ENCODE data around the gene ELAVL2. TPM values are rescaled to one million over a fixed set of nuclear protein-coding genes. Genes with fewer than 3 reads are reported as not detected.

The ELAVL2 gene
- total RNA-seq, 1 experiment from 2014 or later, result 35.9 TPM

GRCh38 chr9:23850242-23850689, 24.2 kb upstream of the ELAVL2 start:
- ChIA-PET POLR2A (no interaction called here), CTCF (interaction anchor here (0.6 to 0.7 kb wide), 2 partner anchors 94 to 333 kb away, joined by 3 read pairs; no protein-coding TSS in a partner anchor)
- Mint-ChIP-seq H3K4me1 (peaks cover 16% of the 10 kb centered on the region), H3K36me3 (no peaks in the 10 kb centered on the region), H3K4me3 (peak overlapping the region; percentile 78), H3K27me3 (ENCODE audit: low read depth) (peaks cover 14% of the 10 kb centered on the region), H3K27ac (peak overlapping the region; percentile 86), H3K9me3 (no peaks in the 10 kb centered on the region)
- ATAC-seq, result peak; percentile 63
- TF ChIP-seq FOXP1 (CRISPR knock-in tag; IDR thresholded peaks at IDR 0.05; ENCODE audit: borderline replicate concordance), result no peak
- TF ChIP-seq ATF1 (CRISPR knock-in tag; IDR thresholded peaks at IDR 0.05), result no peak
- TF ChIP-seq E2F1 (CRISPR knock-in tag; IDR thresholded peaks at IDR 0.05), result no peak
- TF ChIP-seq ATF3 (CRISPR knock-in tag; conservative IDR thresholded peaks at IDR 0.05), result no peak
- TF ChIP-seq, protein P1, sequence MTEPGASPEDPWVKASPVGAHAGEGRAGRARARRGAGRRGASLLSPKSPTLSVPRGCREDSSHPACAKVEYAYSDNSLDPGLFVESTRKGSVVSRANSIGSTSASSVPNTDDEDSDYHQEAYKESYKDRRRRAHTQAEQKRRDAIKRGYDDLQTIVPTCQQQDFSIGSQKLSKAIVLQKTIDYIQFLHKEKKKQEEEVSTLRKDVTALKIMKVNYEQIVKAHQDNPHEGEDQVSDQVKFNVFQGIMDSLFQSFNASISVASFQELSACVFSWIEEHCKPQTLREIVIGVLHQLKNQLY (CRISPR knock-in tag; IDR thresholded peaks at IDR 0.05), result no peak
- TF ChIP-seq, protein P2, sequence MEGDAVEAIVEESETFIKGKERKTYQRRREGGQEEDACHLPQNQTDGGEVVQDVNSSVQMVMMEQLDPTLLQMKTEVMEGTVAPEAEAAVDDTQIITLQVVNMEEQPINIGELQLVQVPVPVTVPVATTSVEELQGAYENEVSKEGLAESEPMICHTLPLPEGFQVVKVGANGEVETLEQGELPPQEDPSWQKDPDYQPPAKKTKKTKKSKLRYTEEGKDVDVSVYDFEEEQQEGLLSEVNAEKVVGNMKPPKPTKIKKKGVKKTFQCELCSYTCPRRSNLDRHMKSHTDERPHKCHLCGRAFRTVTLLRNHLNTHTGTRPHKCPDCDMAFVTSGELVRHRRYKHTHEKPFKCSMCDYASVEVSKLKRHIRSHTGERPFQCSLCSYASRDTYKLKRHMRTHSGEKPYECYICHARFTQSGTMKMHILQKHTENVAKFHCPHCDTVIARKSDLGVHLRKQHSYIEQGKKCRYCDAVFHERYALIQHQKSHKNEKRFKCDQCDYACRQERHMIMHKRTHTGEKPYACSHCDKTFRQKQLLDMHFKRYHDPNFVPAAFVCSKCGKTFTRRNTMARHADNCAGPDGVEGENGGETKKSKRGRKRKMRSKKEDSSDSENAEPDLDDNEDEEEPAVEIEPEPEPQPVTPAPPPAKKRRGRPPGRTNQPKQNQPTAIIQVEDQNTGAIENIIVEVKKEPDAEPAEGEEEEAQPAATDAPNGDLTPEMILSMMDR (IDR thresholded peaks at IDR 0.05), result no peak
- DNase-seq (ENCODE audit: low spot score), result peak; percentile 56

DNA sequence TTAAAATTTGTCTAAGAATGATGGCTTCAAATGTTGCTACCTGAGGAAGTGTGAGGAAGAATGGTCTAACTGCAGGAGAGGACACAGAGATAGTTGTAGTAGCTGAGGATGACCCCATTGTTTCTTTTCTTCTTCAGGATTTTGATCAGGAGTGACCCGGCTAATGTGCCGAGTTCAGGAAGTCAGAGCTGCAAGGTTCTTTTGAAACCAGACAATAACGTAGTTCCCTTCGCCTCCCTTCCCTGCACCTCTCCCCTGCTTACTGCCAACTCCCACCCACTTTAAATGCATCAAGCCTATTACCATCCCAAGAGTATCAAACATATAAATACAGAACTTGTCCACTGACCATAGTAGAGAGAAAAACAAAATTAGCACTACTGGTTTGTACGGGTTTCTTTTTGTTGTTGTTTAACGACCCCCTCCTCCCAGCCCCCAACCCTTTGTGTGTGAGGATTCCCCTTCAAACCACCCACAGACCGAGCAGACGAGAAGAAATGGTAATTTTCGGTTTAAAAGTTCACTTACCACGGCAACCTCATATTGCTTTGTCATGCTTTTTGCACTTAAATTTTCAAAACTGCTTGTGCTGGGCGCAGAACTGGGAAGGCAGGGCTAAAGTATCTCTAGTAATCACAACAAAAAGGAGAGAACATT, 23.5 kb upstream of the ELAVL2 start:
- Mint-ChIP-seq H3K27ac (peak overlapping the region; percentile 72), H3K9me3 (no peaks in the 10 kb centered on the region), H3K36me3 (no peaks in the 10 kb centered on the region), H3K4me1 (peaks cover 19% of the 10 kb centered on the region), H3K27me3 (ENCODE audit: low read depth) (peaks cover 14% of the 10 kb centered on the region), H3K4me3 (peak overlapping the region; percentile 78)
- ATAC-seq (peak; percentile 7), DNase-seq (ENCODE audit: low spot score) (no peak)
- CTCF ChIA-PET, result interaction anchor here (0.7 to 1.6 kb wide), 2 partner anchors 23 to 332 kb away, joined by 3 to 4 read pairs; partner anchors contain the start of gene ELAVL2
- POLR2A ChIA-PET, result interaction anchor here (0.6 kb wide), 1 partner anchor 294 kb away, joined by 4 read pairs; no protein-coding TSS in a partner anchor
- TF ChIP-seq NR1H2 (CRISPR knock-in tag; IDR thresholded peaks at IDR 0.05), result no peak
- no peak for TF ChIP-seq FOXK1 (CRISPR knock-in tag; IDR thresholded peaks at IDR 0.05)
- TF ChIP-seq SOX15 (CRISPR knock-in tag; IDR thresholded peaks at IDR 0.05), result no peak
- TF ChIP-seq, protein P3, sequence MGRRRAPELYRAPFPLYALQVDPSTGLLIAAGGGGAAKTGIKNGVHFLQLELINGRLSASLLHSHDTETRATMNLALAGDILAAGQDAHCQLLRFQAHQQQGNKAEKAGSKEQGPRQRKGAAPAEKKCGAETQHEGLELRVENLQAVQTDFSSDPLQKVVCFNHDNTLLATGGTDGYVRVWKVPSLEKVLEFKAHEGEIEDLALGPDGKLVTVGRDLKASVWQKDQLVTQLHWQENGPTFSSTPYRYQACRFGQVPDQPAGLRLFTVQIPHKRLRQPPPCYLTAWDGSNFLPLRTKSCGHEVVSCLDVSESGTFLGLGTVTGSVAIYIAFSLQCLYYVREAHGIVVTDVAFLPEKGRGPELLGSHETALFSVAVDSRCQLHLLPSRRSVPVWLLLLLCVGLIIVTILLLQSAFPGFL (CRISPR knock-in tag; IDR thresholded peaks at IDR 0.05; ENCODE audit: borderline replicate concordance), result no peak
- TF ChIP-seq, protein P4, sequence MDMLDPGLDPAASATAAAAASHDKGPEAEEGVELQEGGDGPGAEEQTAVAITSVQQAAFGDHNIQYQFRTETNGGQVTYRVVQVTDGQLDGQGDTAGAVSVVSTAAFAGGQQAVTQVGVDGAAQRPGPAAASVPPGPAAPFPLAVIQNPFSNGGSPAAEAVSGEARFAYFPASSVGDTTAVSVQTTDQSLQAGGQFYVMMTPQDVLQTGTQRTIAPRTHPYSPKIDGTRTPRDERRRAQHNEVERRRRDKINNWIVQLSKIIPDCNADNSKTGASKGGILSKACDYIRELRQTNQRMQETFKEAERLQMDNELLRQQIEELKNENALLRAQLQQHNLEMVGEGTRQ (CRISPR knock-in tag; IDR thresholded peaks at IDR 0.05), result no peak
- no peak for TF ChIP-seq MYBL2 (CRISPR knock-in tag; IDR thresholded peaks at IDR 0.05)
- no peak for TF ChIP-seq ATF1 (CRISPR knock-in tag; IDR thresholded peaks at IDR 0.05)
- TF ChIP-seq ZNF138 (CRISPR knock-in tag; conservative IDR thresholded peaks at IDR 0.05), result no peak
- TF ChIP-seq ZBTB43 (CRISPR knock-in tag; IDR thresholded peaks at IDR 0.05), result no peak
- TF ChIP-seq PRDM15 (CRISPR knock-in tag; IDR thresholded peaks at IDR 0.05), result no peak
